ENCODE measurements around the gene ADAMTSL3. TPM values are rescaled to one million over a fixed set of nuclear protein-coding genes. Genes with fewer than 3 reads are reported as not detected.

ADAMTSL3 gene
- total and polyA plus RNA-seq, 2 experiments from 2014 or later: 0.61 to 0.87 TPM

DNA sequence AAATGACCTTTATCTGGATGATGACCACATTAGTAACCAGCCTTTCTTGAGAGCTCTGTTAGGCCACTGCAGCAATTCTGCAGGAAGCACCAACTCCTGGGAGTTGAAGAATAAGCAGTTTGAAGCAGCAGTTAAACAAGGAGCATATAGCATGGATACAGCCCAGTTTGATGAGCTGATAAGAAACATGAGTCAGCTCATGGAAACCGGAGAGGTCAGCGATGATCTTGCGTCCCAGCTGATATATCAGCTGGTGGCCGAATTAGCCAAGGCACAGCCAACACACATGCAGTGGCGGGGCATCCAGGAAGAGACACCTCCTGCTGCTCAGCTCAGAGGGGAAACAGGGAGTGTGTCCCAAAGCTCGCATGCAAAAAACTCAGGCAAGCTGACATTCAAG lies 328.8 kb downstream of the ADAMTSL3 start (continued):
- TF ChIP-seq, protein P1, sequence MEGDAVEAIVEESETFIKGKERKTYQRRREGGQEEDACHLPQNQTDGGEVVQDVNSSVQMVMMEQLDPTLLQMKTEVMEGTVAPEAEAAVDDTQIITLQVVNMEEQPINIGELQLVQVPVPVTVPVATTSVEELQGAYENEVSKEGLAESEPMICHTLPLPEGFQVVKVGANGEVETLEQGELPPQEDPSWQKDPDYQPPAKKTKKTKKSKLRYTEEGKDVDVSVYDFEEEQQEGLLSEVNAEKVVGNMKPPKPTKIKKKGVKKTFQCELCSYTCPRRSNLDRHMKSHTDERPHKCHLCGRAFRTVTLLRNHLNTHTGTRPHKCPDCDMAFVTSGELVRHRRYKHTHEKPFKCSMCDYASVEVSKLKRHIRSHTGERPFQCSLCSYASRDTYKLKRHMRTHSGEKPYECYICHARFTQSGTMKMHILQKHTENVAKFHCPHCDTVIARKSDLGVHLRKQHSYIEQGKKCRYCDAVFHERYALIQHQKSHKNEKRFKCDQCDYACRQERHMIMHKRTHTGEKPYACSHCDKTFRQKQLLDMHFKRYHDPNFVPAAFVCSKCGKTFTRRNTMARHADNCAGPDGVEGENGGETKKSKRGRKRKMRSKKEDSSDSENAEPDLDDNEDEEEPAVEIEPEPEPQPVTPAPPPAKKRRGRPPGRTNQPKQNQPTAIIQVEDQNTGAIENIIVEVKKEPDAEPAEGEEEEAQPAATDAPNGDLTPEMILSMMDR (conservative IDR thresholded peaks at IDR 0.05; ENCODE audit: low read depth in 2 of 2): no peak
- no peak for TF ChIP-seq STAT1 (IDR thresholded peaks at IDR 0.05; ENCODE audit: unreplicated experiment)

- Histone ChIP-seq H2AFZ (no peak overlapping the region), H3K4me3 (no peak overlapping the region), H3K4me2 (no peak overlapping the region), H3K36me3 (ENCODE audit: insufficient read depth) (no peaks in the 10 kb centered on the region), H4K20me1 (replicated peaks; ENCODE audit: insufficient read depth) (no peaks in the 10 kb centered on the region), H3K27ac (ENCODE audit: low read depth) (no peak overlapping the region), H3K27me3 (ENCODE audit: insufficient read depth) (no peaks in the 10 kb centered on the region), H3K4me1 (ENCODE audit: insufficient read depth) (0 out of 2 replicates have a peak, but pooled peaks cover 3% of the 10 kb centered on the region), H3K9me2 (ENCODE audit: insufficient read depth) (no peaks in the 10 kb centered on the region), H3F3A (replicated peaks; ENCODE audit: low read depth) (no peaks in the 10 kb centered on the region), H3K79me2 (replicated peaks; ENCODE audit: insufficient read depth) (no peaks in the 10 kb centered on the region)
- Mint-ChIP-seq H3K27ac (no peak overlapping the region), H3K4me1 (no peaks in the 10 kb centered on the region; the same call in 2 of the 3 replicates), H3K4me3 (no peak overlapping the region), H3K9me3 (peaks cover 4% of the 10 kb centered on the region; the same call in 2 of the 3 replicates), H3K36me3 (ENCODE audit: low read depth) (no peaks in the 10 kb centered on the region; the same call in 2 of the 3 replicates), H3K27me3 (ENCODE audit: insufficient read depth, low read depth, poor library complexity) (no peaks in the 10 kb centered on the region)
- no peak for TF ChIP-seq POLR2AphosphoS5 (IDR thresholded peaks at IDR 0.05; ENCODE audit: low read depth)
- no peak for TF ChIP-seq EZH2 (IDR thresholded peaks at IDR 0.05; ENCODE audit: low read depth, unreplicated experiment)
- TF ChIP-seq, protein P1 (conservative IDR thresholded peaks at IDR 0.05; ENCODE audit: low read depth in 2 of 2): no peak
- no peak for TF ChIP-seq EZH2phosphoT487 (IDR thresholded peaks at IDR 0.05; ENCODE audit: unreplicated experiment)
- TF ChIP-seq, protein P2, sequence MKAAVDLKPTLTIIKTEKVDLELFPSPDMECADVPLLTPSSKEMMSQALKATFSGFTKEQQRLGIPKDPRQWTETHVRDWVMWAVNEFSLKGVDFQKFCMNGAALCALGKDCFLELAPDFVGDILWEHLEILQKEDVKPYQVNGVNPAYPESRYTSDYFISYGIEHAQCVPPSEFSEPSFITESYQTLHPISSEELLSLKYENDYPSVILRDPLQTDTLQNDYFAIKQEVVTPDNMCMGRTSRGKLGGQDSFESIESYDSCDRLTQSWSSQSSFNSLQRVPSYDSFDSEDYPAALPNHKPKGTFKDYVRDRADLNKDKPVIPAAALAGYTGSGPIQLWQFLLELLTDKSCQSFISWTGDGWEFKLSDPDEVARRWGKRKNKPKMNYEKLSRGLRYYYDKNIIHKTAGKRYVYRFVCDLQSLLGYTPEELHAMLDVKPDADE (IDR thresholded peaks at IDR 0.05): no peak
- no peak for TF ChIP-seq STAT1 (IDR thresholded peaks at IDR 0.05; ENCODE audit: unreplicated experiment)
- no peak for TF ChIP-seq REST (IDR thresholded peaks at IDR 0.05; ENCODE audit: unreplicated experiment)
- ATAC-seq: no peak
- peak; percentile 22 for DNase-seq (ENCODE audit: low spot score)
Observed at GRCh38 chr15:83983634-83984458, 329.9 kb downstream of the ADAMTSL3 start.
